ENCODE measurements around the gene ARL8B. TPM values are rescaled to one million over a fixed set of nuclear protein-coding genes. Genes with fewer than 3 reads are reported as not detected.

ARL8B gene
- total and polyA plus RNA-seq, 10 of the 15 experiments (the other 5 are each of a cell fraction or from before 2014, with no cell fraction given): 22.0 to 80.6 (median 43.7) TPM

- TF ChIP-seq E2F8 (IDR thresholded peaks at IDR 0.05; ENCODE audit: low read depth, partially characterized antibody) (no peak), IRF3 (IDR thresholded peaks at IDR 0.05) (no peak), MYB (IDR thresholded peaks at IDR 0.05; ENCODE audit: borderline replicate concordance, low read depth, low read length) (no peak)
These were observed 63.1 kb downstream of the ARL8B start (continued) for GRCh38 chr3:5185093-5185673.

- Histone ChIP-seq H3K9me3 (replicated peaks; ENCODE audit: control insufficient read depth, insufficient read depth, low read length) (no peaks in the 10 kb centered on the region), H3K4me3 (peak overlapping the region; percentile 82), H3K27ac (ENCODE audit: control insufficient read depth, insufficient read depth) (peak overlapping the region; percentile 91), H3K4me1 (ENCODE audit: control insufficient read depth, insufficient read depth, low read length) (peaks cover 38% of the 10 kb centered on the region), H3K27me3 (replicated peaks in 1 of 2; ENCODE audit: control insufficient read depth in 2 of 2, insufficient read depth in 2 of 2, low read length in 1 of 2) (no peaks in the 10 kb centered on the region), H3K9ac (ENCODE audit: control insufficient read depth, insufficient read depth, low read length) (peak overlapping the region; percentile 80), H4K20me1 (ENCODE audit: control insufficient read depth, insufficient read depth) (no peaks in the 10 kb centered on the region), H2AFZ (ENCODE audit: control insufficient read depth, low read depth, low read length) (peak overlapping the region; percentile 10), H3K79me2 (ENCODE audit: control insufficient read depth, insufficient read depth, low read length) (peaks cover 56% of the 10 kb centered on the region), H3K4me2 (ENCODE audit: control insufficient read depth, insufficient read depth) (peak overlapping the region; percentile 81), H3K36me3 (ENCODE audit: control insufficient read depth in 2 of 2, insufficient read depth in 2 of 2, low read length in 1 of 2) (no peaks in the 10 kb centered on the region)
- in situ Hi-C loops (cut with MboI) (no loop called here), intact Hi-C loops (cut with micrococcal nuclease; ENCODE audit: unreplicated experiment) (loop anchor here (2.0 to 5.0 kb wide), 3 partner anchors 45 to 429 kb away; partner anchors contain the start of gene BHLHE40)
- ChIA-PET SMC1A (ENCODE audit: uncharacterized antibody, unreplicated experiment) (interaction anchor here (0.9 to 20.1 kb wide), 18 partner anchors 9 to 112 kb away, joined by 3 to 284 read pairs (median 6); partner anchors contain the start of gene ARL8B), RAD21 (ENCODE audit: unreplicated experiment) (interaction anchor here (0.7 to 4.0 kb wide), 12 partner anchors 10 to 434 kb away, joined by 3 to 45 read pairs (median 8); no protein-coding TSS in a partner anchor), CTCF (interaction anchor here (1.0 to 18.8 kb wide), 6 partner anchors 9 to 63 kb away, joined by 3 to 163 read pairs (median 3); no protein-coding TSS in a partner anchor), POLR2A (interaction anchor here (0.9 to 5.5 kb wide), 14 partner anchors 7 to 693 kb away, joined by 3 to 68 read pairs (median 6); partner anchors contain the start of gene ITPR1)
- FAIRE-seq (no peak), ATAC-seq (peak; percentile 36), DNase-seq (ENCODE audit: low read depth, low spot score) (no peak)
- BruUV-seq (replicated peaks): no TSS peak
- 8% methylated on average over 6 of the region's 6 CpGs for WGBS (ENCODE audit: insufficient coverage, insufficient replicate concordance, low lambda C conversion rate, missing lambda C conversion rate)
- TF ChIP-seq ZNF24 (IDR thresholded peaks at IDR 0.05) (peak; percentile 94), KDM1A (IDR thresholded peaks at IDR 0.05; ENCODE audit: borderline replicate concordance) (no peak), GABPA (IDR thresholded peaks at IDR 0.05; ENCODE audit: low read depth) (no peak), ZNF207 (IDR thresholded peaks at IDR 0.05; ENCODE audit: borderline replicate concordance) (no peak), SKIL (IDR thresholded peaks at IDR 0.05; ENCODE audit: low read depth, poor library complexity, severe bottlenecking) (no peak), USF2 (IDR thresholded peaks at IDR 0.05; ENCODE audit: borderline replicate concordance, low read depth, low read length) (peak; percentile 45; the same call in 1 of the 2 replicates), TAF1 (IDR thresholded peaks at IDR 0.05; ENCODE audit: borderline replicate concordance, low read depth, low read length) (peak; percentile 53), CHD2 (IDR thresholded peaks at IDR 0.05; ENCODE audit: borderline replicate concordance, low read depth, low read length) (0 out of 2 replicates have a peak, but pooled peaks have one; percentile 15), MTA3 (IDR thresholded peaks at IDR 0.05; ENCODE audit: borderline replicate concordance, low read length) (no peak)
These were observed 64.2 kb downstream of the ARL8B start for GRCh38 chr3:5186089-5186857.

All from GM12878 (cell line).